ENCODE data around the gene PREX1.

The PREX1 gene

DNA sequence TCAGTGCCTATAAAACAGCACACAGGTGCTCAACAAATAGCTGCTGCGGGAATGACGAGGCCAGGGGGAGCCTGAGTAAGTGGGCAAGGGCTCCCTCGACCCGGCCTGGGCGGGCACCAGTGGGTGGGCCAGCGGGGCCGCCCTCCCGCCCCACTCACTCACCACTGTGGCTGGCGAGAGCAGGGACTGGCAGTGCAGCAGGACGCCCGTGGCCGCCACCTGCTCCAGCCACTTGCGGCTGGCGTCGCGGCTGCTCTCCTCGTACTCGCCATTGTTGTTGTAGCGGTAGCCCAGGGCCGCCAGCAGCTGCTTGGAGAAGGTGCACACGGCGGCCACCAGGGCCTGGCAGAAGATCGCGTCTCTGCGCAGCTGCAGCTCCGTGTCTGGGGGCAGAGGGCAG, 191.5 kb downstream of the PREX1 start:
- no peak for DNase-seq (ENCODE audit: low read depth, low spot score)

DNA sequence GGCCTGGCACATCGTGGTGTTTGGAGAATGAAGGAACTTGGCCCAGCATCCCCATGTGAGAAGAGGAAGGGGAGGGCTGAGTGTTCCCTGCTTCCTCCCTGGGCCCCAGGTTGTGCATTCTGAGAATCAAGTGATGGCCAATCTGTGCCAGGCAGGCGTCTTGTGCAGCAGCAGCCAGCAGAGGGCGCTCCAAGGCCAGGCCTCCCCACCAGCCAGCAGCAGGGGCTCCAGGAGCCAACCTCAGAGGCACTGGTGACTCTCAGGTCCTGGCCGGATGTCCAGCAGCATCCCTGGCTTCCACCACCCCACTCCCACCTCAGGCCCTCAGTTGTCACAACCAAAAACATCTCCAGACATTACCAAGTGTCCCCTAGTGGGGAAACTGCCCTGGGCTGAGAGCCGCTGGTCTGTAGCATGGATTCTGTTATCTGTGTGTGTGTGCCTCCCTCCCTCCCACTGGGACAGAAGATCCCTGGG, 192.0 kb downstream of the PREX1 start:
- no peak for DNase-seq (ENCODE audit: low read depth, low spot score)

- no peak for DNase-seq (ENCODE audit: low read depth, low spot score)
Measured at GRCh38 chr20:48635361-48635760, 192.4 kb downstream of the PREX1 start.

- DNase-seq (ENCODE audit: low read depth, low spot score) = no peak
Measured at GRCh38 chr20:48634641-48635040, 193.2 kb downstream of the PREX1 start.

DNA sequence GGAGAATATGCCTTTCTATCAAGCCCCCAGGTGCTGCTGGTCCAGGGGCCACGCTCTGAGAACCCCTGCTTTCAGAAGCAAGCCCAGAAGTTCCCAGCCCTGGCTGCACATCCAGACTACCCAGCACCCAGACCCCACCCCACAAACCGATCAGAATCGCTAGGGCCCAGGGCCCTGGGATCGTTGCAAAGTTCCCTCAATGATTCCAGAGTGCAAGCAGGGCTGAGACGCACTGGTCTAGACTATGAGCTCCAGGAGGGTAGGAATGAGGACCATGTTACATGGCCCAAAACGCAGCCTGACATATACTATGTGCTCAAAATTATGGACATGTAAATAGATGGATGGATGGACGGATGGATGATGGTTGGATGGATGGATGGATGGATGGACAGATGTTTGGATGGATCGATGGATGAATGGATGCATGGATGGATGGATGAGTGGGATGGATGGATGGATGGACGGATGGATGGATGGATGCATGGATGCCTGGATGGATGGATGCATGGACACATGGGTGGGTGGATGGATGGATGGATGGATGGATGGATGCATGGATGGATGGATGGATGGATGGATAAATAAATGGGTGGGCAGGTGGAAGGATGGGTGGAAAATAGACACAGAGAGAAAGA, 194.1 kb downstream of the PREX1 start:
- no peak for DNase-seq (ENCODE audit: low read depth, low spot score)

- no peak for DNase-seq (ENCODE audit: low read depth, low spot score)
Measured at GRCh38 chr20:48632825-48633619, 194.8 kb downstream of the PREX1 start.

GRCh38 chr20:48632017-48632824, 195.6 kb downstream of the PREX1 start:
- no peak for DNase-seq (ENCODE audit: low read depth, low spot score)

DNA sequence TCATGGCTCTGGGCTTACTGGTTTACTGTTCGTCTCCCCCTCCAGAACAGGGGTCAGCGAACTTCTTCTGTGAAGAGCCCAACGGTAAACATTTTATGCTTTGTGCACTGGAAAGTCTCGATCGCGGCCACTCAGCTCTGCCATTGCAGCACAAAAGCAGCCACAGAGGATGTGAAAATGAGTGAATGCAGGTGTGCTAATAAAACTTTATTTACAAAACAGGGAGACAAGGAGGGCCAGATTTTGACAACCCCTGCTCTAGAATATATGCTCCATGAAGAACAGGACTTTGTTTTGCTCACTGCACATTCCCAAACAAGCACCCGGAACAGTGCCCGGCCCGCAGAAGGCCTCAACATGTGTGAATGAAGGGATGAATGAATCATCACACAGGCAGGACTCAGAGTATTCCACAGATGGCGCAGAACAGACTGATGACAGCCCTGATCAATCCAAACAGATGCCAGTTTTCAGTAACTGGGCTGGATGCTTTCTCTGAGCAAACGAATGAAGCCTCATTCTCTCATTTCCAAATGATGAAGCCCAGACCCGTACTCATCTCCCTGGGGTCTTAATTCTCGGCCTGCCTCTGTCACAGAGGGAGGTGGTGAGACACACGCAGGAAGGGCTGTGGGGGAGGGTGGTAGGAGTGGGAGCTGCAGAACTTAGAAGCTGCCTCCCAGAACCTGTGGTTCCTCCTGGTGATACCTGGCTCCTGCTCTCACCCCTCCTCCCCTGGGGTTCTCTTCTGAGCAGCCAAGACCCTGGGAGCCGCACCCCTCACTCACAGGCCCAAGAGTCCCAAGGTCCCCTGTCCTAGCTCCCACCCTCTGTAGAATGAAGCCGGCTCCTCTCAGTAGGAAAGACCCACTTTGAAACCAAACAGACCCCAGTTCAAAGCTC, 196.4 kb downstream of the PREX1 start:
- no peak for DNase-seq (ENCODE audit: low read depth, low spot score)

- no peak for DNase-seq (ENCODE audit: low read depth, low spot score)
Measured at GRCh38 chr20:48630342-48631075, 197.3 kb downstream of the PREX1 start.

GRCh38 chr20:48629960-48630315, 197.9 kb downstream of the PREX1 start:
- DNase-seq (ENCODE audit: low read depth, low spot score) = no peak

- no peak for DNase-seq (ENCODE audit: low read depth, low spot score)
Measured at GRCh38 chr20:48629069-48629959, 198.5 kb downstream of the PREX1 start.

GRCh38 chr20:48627737-48628128, 200.1 kb downstream of the PREX1 start:
- no peak for DNase-seq (ENCODE audit: low read depth, low spot score)

- DNase-seq (ENCODE audit: low read depth, low spot score) = no peak
Measured at GRCh38 chr20:48626938-48627736, 200.7 kb downstream of the PREX1 start.

GRCh38 chr20:48626226-48626937, 201.4 kb downstream of the PREX1 start:
- DNase-seq (ENCODE audit: low read depth, low spot score) = no peak

- no peak for DNase-seq (ENCODE audit: low read depth, low spot score)
Measured at GRCh38 chr20:48625136-48625900, 202.5 kb downstream of the PREX1 start.

GRCh38 chr20:48624315-48625020, 203.3 kb downstream of the PREX1 start:
- DNase-seq (ENCODE audit: low read depth, low spot score) = no peak

DNA sequence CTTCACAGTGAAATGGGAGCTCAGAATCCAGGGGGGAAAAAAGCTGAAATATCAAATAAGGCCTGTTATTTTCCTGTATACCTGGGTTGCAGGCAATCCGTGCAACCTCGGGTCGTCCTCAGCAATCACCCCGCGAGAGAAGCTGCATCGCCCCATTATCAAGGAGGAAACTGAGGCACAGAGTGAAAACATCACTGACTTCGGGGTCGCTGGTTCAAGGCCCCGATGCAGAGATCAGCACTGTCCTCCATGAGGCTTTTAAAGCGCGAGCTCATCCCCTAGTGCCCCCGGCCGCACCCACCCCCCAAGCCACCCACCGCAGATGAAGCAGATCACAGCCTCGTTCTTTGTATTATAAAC, 203.9 kb downstream of the PREX1 start:
- no peak for DNase-seq (ENCODE audit: low read depth, low spot score)

Data from iPS DF 19.7 (cell line).